IPS-15b (cell line): ENCODE data around the gene MCM5.
"Not testable (repeated sequence)": the region's sequence is repeated elsewhere in the genome, so short reads cannot be mapped to it uniquely, and the experiment has no call there.

ENCODE experiments used
- H3K27me3 ChIP-seq: one replicate; pipeline ENCODE4 v1.6.1; 2013; ENCODE audit warnings: low read length; ENCODE audit not compliant: control insufficient read depth, insufficient read depth
- H3K36me3 ChIP-seq: one replicate; pipeline ENCODE4 v1.6.1; 2013; ENCODE audit warnings: low read length; ENCODE audit not compliant: control insufficient read depth, insufficient read depth
- H3K4me1 ChIP-seq: one replicate; pipeline ENCODE4 v1.6.1; 2013; ENCODE audit warnings: mild to moderate bottlenecking, low read length; ENCODE audit not compliant: control insufficient read depth, insufficient read depth
- H3K4me3 ChIP-seq: one replicate; pipeline ENCODE4 v1.5.1; 2013; ENCODE audit warnings: low read depth, low read length
- H3K9ac ChIP-seq: one replicate; pipeline ENCODE4 v1.6.1; 2013; ENCODE audit warnings: low read depth, mild to moderate bottlenecking, low read length
- H3K9me3 ChIP-seq: one replicate; pipeline ENCODE4 v1.6.1; 2013; ENCODE audit warnings: mild to moderate bottlenecking, low read length; ENCODE audit not compliant: control insufficient read depth, insufficient read depth

Gene MCM5

DNA sequence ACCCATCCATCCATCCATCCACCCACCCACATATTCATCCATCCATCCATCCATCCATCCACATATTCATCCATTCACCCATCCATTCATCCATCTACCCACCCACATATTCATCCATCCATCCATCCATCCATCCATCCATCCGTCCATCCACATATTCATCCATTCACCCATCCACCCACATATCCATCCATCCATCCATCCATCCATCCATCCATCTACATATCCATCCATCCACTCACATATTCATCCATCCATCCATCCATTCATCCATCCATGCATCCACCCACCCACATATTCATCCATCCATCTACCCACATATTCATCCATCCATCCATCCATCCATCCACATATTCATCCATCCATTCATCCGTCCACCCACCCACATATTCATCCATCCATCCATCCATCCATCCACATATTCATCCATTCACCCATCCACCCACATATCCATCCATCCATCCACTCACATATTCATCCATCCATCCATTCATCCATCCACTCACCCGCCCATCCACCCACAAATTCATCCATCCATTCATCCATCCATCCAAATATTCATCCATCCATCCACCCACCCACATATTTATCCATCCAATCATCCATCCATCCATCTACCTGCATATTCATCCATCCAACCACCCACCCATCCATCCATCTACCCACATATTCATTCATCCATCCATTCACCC is 38.9 kb downstream of the MCM5 start:
- not testable (repeated sequence) for H3K9ac ChIP-seq, H3K27me3 ChIP-seq, H3K4me3 ChIP-seq, H3K4me1 ChIP-seq, H3K9me3 ChIP-seq, H3K36me3 ChIP-seq

DNA sequence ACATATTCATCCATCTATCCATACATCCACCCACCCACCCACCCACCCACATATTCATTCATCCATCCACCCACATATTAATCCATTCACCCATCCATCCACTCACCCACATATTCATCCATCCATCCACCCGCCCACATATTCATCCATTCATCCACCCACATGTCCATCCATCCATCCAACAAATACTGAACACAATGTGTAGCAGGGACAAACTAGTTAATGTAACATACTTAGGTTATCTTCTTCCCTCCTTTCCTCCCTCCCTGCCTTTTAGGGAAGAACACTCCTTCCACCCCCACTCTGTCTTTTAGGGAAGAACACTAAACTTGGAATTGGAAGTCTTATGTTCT is 39.4 kb downstream of the MCM5 start:
- Histone ChIP-seq H3K27me3 (no peaks in the 10 kb centered on the region), H3K9me3 (no peaks in the 10 kb centered on the region), H3K4me1 (no peaks in the 10 kb centered on the region), H3K36me3 (no peaks in the 10 kb centered on the region), H3K9ac (no peak overlapping the region), H3K4me3 (no peak overlapping the region)

DNA sequence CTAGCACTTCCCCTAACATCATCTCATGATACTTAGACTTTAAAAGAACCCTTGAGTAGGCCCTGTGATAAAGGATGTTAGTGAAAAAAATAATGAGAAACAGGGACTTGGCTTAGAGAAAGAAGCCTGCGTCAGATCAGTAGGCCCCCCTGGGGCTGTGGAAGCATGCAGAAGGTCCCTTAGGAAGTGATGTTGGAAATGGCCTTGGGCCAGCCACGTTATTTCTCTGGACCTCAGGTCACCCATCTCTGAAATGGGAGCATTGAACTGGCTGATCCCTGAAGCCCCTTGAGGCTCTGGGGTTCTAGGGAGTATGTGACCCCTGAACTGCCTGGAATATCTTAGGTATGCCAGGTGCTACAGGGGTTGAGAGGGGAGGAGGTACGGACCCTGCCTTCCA is 40.2 kb downstream of the MCM5 start:
- no peaks in the 10 kb centered on the region for H3K36me3 ChIP-seq
- no peak overlapping the region for H3K4me3 ChIP-seq
- no peaks in the 10 kb centered on the region for H3K27me3 ChIP-seq
- no peaks in the 10 kb centered on the region for H3K9me3 ChIP-seq
- no peaks in the 10 kb centered on the region for H3K4me1 ChIP-seq
- H3K9ac ChIP-seq = no peak overlapping the region

DNA sequence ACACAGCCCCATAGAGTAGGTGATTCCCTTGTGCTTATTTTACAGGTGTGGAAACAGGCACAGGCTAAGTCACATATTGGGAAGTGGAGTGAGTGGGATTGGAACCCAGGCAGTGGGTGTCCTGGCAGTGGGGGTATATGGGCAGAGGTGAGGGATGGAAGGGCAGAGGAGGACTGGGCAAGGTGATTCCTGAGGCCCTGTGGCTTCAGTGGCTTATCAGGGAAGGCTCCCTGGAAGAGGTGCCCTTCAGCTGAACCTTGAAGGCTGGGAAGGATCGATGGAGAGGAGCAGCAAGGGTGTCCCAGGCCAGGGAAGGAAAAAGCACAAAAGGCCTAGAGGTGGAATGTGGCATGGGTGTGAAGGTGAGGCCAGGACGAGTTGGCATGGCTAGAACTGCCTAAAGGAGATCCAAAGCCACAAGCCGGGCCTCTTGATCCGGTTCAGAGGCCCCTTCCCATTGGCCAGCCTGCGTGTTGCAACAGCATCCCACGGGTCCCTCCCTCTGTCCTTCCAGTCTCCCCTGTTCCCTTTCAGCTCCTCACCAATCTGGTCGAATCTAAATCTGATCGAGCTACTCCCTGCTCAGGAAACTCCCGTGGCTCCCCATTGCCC is 41.7 kb downstream of the MCM5 start:
- Histone ChIP-seq H3K27me3 (no peaks in the 10 kb centered on the region), H3K9me3 (no peaks in the 10 kb centered on the region), H3K9ac (no peak overlapping the region), H3K36me3 (no peaks in the 10 kb centered on the region), H3K4me3 (no peak overlapping the region), H3K4me1 (no peaks in the 10 kb centered on the region)

DNA sequence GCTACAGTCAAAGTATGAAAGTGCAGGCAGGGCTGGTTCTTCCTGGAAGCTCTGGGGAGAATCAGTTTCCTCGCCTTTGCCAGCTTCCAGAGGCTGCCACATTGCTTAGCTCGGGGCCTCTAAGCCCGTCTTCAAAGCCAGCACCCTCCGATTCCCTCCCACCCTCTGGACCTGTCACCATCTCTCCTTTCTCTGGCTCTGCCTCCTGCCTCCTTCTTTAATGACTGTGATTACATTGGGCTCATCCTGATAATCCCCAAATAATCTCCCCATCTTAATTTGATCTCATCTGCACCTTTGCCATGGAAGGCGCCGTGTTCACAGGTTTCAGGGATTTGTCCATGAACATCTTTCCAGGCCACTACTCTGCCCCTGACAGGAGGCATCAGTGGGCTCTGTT is 42.5 kb downstream of the MCM5 start:
- Histone ChIP-seq H3K9me3 (no peaks in the 10 kb centered on the region), H3K36me3 (no peaks in the 10 kb centered on the region), H3K4me3 (no peak overlapping the region), H3K9ac (no peak overlapping the region), H3K27me3 (no peaks in the 10 kb centered on the region), H3K4me1 (no peaks in the 10 kb centered on the region)

DNA sequence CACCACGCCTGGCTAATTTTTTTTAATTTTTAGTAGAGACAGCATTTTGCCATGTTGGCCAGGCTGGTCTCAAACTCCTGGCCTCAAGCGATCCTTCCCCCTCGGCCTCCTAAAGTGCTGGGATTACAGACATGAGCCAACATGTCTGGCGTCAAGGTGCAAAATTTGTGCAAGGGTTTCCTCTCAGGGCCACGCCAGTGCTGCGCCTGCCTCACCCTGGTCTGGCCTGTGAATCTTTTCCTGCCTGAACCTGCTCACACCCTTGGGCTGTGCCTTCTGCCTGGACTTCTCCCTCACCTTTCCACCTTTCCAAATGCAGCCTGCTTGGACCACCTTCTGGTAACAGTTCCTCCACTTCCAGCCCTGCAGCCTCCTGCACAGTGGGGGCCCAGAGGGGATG is 43.4 kb downstream of the MCM5 start:
- H3K27me3 ChIP-seq = no peaks in the 10 kb centered on the region
- peaks cover under 1% of the 10 kb centered on the region for H3K36me3 ChIP-seq
- no peaks in the 10 kb centered on the region for H3K4me1 ChIP-seq
- H3K4me3 ChIP-seq = no peak overlapping the region
- no peak overlapping the region for H3K9ac ChIP-seq
- H3K9me3 ChIP-seq = no peaks in the 10 kb centered on the region

DNA sequence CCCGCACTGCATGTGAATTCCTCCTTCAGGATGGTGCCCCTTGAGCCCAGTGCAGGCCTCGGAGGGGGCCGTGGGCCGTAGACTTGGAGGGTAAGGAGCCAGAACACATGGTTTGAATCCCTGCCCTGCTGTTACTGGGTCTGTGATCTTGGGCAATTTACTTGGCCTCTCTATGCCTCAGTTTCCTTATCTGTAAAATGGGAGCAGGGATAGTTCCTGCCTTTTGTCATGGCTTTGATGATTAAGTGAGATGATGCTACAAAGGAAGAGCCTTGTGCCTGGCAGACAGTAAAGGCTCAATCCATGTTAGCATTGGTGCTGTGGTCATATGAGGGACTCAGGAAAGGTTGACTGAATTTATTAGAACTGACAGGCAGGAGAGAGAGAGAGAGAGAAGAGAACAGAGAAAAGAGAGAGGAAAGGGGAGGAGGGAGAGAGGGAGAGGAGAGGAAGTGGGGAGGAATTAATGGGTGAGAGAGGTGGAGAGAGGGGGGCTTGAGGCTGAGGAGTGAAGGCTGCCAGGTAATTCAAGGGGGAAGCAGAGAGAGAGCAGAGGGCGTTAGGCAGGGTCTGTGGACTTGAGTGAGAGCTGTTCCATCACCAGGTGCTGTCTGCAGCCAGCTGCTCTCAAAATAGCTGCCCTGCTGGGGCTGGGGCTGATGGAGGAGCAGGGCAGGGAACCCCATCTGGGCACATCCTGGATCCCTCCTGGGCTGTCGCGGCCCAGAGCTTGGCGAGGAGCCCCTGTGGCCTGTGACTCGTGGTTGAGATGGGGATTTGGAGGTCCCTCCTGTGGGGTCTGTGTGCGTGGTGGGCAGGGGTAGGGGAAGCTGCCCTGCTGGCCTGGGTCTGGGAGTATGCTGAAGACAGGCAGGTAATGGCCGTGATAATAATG is 44.1 kb downstream of the MCM5 start:
- Histone ChIP-seq H3K36me3 (peaks cover 5% of the 10 kb centered on the region), H3K9me3 (no peaks in the 10 kb centered on the region), H3K4me1 (no peaks in the 10 kb centered on the region), H3K27me3 (no peaks in the 10 kb centered on the region), H3K4me3 (no peak overlapping the region), H3K9ac (no peak overlapping the region)

DNA sequence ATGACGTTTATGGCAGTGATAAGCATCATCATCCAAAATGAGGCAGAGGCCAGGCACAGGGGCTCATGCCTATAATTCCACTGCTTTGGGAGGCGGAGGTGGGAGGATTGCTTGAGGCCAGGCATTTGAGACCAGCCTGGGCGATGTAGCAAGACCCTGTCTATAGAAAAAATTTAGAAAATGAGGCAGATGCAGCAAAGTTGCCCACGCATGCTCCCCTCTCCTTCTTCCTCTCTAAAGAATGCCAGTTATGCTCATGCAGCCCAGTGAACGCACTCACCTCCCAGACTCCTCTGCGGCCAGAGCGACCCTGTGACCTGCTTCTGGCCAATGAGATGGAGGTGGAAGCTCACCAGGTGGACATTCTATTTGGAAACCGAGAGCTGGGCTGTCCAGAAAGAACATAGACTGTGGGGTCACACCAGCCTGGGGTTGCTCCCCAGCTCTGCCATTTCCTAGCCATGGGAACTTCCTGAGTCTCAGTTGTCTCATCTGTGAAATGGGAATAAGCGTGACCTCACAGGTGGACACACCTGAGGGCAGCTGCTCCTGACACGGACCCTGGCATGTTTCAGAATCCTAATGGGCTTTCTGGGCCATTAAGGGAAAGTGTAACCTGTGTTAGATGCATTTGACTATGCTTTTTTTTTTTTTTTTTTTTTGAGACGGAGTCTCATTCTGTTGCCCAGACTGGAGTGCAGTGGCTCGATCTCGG is 44.9 kb downstream of the MCM5 start:
- Histone ChIP-seq H3K36me3 (peaks cover 5% of the 10 kb centered on the region), H3K4me1 (no peaks in the 10 kb centered on the region), H3K9me3 (no peaks in the 10 kb centered on the region), H3K4me3 (no peak overlapping the region), H3K27me3 (no peaks in the 10 kb centered on the region), H3K9ac (no peak overlapping the region)

DNA sequence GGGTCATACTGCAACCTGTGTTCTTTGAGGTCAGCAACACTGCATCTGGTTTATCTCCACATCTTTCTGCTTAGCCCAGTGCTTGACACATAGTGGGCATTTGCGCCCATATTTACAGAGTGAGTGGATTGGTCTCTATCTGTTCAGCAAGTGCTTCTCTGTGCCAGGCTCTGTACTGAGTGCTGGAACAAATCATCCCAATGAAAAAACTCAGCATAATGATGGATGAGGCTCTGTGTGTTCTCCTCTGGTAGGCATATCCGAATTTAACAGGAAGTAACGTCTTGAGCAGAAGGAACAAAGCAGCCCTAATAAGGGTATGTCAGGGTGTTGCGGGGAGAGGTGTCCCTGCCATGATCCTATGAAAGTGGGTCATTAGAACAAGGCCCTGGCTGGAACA is 46.0 kb downstream of the MCM5 start:
- no peak overlapping the region for H3K9ac ChIP-seq
- no peaks in the 10 kb centered on the region for H3K4me1 ChIP-seq
- no peaks in the 10 kb centered on the region for H3K27me3 ChIP-seq
- no peak overlapping the region for H3K4me3 ChIP-seq
- H3K9me3 ChIP-seq = no peaks in the 10 kb centered on the region
- H3K36me3 ChIP-seq = peaks cover 9% of the 10 kb centered on the region

DNA sequence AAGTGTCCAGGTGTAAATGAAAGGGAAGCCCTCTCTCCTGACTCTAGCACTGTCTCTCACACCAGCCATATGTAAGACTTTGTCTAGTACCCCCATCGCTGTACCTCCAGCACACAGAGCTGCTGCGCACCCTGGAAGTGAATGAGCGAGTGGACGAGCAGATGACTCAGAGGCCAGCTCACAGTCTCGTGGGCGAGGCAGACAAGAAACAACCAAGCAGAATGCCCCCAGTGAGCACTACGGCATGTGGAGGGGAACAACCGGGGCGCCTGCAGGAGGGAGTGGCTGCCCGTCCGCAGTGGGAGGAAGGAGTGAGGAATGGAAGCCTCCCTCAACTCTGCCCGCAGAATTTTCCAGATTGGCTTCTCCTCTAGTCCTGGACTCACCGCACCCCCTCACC is 46.4 kb downstream of the MCM5 start:
- no peaks in the 10 kb centered on the region for H3K9me3 ChIP-seq
- H3K4me1 ChIP-seq = no peaks in the 10 kb centered on the region
- peaks cover 9% of the 10 kb centered on the region for H3K36me3 ChIP-seq
- no peaks in the 10 kb centered on the region for H3K27me3 ChIP-seq
- no peak overlapping the region for H3K9ac ChIP-seq
- H3K4me3 ChIP-seq = no peak overlapping the region

DNA sequence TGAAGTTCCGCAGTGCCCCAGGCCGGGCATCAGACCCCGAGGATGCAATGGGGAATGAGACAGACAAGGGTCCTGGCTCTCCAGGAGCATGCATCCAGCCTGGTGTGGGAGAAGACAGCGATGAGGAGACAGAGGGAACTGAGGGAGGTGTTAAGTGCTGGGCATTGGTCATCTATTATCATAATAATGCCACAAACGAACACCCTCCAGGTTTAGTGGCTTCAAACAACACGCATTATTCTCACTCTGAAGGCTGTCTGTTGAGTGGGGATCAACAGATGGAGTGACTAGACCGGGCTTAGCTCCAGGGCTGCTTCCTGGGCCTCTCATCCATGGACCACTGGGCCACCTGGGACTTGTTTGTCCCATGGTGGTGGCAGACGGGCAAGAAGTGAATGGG is 48.6 kb downstream of the MCM5 start:
- Histone ChIP-seq H3K27me3 (no peaks in the 10 kb centered on the region), H3K36me3 (peaks cover 9% of the 10 kb centered on the region), H3K9ac (no peak overlapping the region), H3K4me3 (no peak overlapping the region), H3K4me1 (no peaks in the 10 kb centered on the region), H3K9me3 (no peaks in the 10 kb centered on the region)
